Measurements from ENCODE around the gene CRY2. TPM values are rescaled to one million over a fixed set of nuclear protein-coding genes. Genes with fewer than 3 reads are reported as not detected.

Gene CRY2
- total RNA-seq, 6 experiments from 2014 or later: 19.6 to 104 (median 31.5) TPM

DNA sequence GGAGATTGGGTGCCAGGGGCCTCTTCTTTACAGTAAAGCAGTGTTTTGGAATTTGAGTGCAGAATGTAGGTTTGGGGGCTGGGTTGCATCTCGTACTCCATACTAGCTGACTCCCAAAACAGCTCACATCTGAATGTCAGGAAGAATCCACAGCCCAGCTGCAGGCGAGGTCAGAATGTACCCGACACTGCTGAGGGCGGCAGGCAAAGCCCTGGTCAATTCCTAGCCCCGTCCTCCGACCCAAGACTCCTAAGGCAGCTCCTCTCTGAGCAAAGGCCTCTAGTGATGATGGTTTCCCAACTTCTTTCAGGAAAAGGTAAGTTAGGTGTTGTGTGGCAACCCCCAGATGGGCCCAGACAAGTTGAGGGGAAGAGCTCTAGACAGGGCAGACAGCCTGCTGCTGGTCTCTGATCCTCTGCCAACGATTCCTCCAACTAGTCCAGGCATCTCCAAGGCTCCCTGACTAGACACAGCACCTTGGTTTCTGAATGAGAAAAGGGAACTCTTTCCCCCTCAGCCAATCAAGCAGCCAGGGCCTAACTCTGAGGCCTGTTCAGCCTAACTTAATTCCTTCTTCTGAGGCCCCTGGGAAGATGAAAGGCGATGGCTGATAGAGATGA lies 83.8 kb downstream of the CRY2 start:
- 80% methylated on average over 1 of the region's 8 CpGs for WGBS (ENCODE audit: insufficient coverage, low coverage, low lambda C conversion rate, missing lambda C conversion rate)
- Histone ChIP-seq H3K9me3 (no peaks in the 10 kb centered on the region), H3K27ac (no peak overlapping the region), H3K4me1 (peaks cover 0 to 24% (median 11%) of the 10 kb centered on the region in 4 donors), H3K36me3 (peaks cover 0 to 12% (median 3%) of the 10 kb centered on the region in 4 donors), H3K27me3 (no peaks in the 10 kb centered on the region), H3K4me3 (no peak overlapping the region)
- intact Hi-C loops (cut with DNase I): no loop called here
- no peak for ATAC-seq
- DNase-seq: no peak
- TF ChIP-seq POLR2A (IDR thresholded peaks at IDR 0.05): no peak
- TF ChIP-seq, protein P1, sequence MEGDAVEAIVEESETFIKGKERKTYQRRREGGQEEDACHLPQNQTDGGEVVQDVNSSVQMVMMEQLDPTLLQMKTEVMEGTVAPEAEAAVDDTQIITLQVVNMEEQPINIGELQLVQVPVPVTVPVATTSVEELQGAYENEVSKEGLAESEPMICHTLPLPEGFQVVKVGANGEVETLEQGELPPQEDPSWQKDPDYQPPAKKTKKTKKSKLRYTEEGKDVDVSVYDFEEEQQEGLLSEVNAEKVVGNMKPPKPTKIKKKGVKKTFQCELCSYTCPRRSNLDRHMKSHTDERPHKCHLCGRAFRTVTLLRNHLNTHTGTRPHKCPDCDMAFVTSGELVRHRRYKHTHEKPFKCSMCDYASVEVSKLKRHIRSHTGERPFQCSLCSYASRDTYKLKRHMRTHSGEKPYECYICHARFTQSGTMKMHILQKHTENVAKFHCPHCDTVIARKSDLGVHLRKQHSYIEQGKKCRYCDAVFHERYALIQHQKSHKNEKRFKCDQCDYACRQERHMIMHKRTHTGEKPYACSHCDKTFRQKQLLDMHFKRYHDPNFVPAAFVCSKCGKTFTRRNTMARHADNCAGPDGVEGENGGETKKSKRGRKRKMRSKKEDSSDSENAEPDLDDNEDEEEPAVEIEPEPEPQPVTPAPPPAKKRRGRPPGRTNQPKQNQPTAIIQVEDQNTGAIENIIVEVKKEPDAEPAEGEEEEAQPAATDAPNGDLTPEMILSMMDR (IDR thresholded peaks at IDR 0.05): no peak

DNA sequence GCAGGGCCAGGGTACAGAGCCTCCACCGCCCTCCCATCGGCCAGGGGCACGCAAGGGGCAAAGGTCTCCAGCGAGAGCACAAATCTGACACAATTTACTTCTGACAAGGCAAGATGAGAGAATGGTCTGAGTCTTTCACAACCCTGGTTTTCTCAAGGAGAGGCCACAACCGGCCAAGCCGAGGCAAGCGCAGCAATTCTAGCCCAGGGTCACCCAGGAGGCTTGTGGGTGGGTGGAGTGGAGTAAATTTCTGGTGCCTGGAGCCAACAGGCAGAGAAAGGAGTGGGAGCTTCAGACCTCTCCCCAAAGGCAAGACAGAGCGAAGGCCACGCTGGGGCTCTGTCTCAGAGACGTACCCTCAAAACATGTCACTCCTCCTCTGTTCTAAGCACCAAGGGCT lies 84.5 kb downstream of the CRY2 start:
- no peaks in the 10 kb centered on the region for H3K27me3 ChIP-seq
- ATAC-seq: no peak
- 83% methylated on average over 3 of the region's 10 CpGs for WGBS (ENCODE audit: insufficient coverage, low coverage, low lambda C conversion rate, missing lambda C conversion rate)
- H3K4me3 ChIP-seq: no peak overlapping the region
- intact Hi-C loops (cut with DNase I): no loop called here
- no peak for DNase-seq
- H3K9me3 ChIP-seq: no peaks in the 10 kb centered on the region
- TF ChIP-seq, protein P1 (IDR thresholded peaks at IDR 0.05): no peak
- no peak for TF ChIP-seq POLR2A (IDR thresholded peaks at IDR 0.05)
- peaks cover 0 to 17% (median 3%) of the 10 kb centered on the region in 4 donors for H3K36me3 ChIP-seq
- no peak overlapping the region for H3K27ac ChIP-seq
- H3K4me1 ChIP-seq: peaks cover 0 to 24% (median 11%) of the 10 kb centered on the region in 4 donors

DNA sequence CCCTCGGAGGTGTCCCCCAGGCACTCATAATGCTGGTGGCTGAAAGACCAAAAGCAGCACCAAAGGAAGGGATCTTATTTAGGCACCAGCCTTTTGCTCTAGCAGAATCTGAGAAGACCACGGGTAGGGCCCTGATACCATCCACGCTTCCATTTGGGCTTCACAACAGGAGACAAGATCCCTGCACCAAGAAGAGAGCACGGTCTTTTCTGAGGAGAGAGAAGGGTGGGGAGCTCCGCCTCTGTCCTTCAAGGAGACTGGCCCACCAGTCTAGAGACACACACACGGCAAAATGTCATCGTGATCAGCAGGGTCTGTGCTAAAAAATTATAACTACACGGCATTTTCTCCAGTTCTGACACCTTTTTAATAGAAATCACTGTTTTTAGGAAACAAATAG lies 84.9 kb downstream of the CRY2 start:
- Histone ChIP-seq H3K27me3 (no peaks in the 10 kb centered on the region), H3K4me1 (peaks cover 0 to 24% (median 11%) of the 10 kb centered on the region in 4 donors), H3K9me3 (no peaks in the 10 kb centered on the region), H3K36me3 (peaks cover 0 to 17% (median 3%) of the 10 kb centered on the region in 4 donors), H3K27ac (no peak overlapping the region), H3K4me3 (no peak overlapping the region)
- no peak for DNase-seq
- TF ChIP-seq, protein P1 (IDR thresholded peaks at IDR 0.05): no peak
- no peak for TF ChIP-seq POLR2A (IDR thresholded peaks at IDR 0.05)
- intact Hi-C loops (cut with DNase I): no loop called here
- ATAC-seq: no peak
- WGBS (ENCODE audit: insufficient coverage, low coverage, low lambda C conversion rate, missing lambda C conversion rate): 96% methylated on average over 6 of the region's 8 CpGs

Other genes starting within 250 kb of the CRY2 start
- 1 to 10 TPM in 3 of 6 experiments, under 1 TPM in 3; 0.49 to 1.6 (median 0.92) TPM for gene CHST1, start 181.9 kb upstream of the CRY2 start, total RNA-seq
- 100 to 1,000 TPM in 3 of 6 experiments, 10 to 100 TPM in 3; 11.6 to 134 (median 83.9) TPM for gene SLC35C1, start 42.3 kb upstream of the CRY2 start, total RNA-seq
- 1 to 10 TPM; 1.7 to 6.2 (median 2.6) TPM for gene MAPK8IP1, start 38.2 kb downstream of the CRY2 start, total RNA-seq
- under 1 TPM in 3 of 6 experiments, not detected in 3; 0.40 to 0.90 (median 0.42) TPM for gene FREY1, start 59.8 kb downstream of the CRY2 start, total RNA-seq
- gene PEX16, start 70.4 kb downstream of the CRY2 start, total RNA-seq: 10 to 100 TPM; 17.9 to 36.7 (median 32.4) TPM
- 1 to 10 TPM in 5 of 6 experiments, under 1 TPM in 1; 0.43 to 3.5 (median 2.4) TPM for gene LARGE2, start 75.2 kb downstream of the CRY2 start, total RNA-seq